Esophagus squamous epithelium (tissue), 4 donors: ENCODE measurements around the gene IL31RA.

Experiments used
- CTCF ChIP-seq, 6 experiments: fragments of 450-650 bp in 4 of 6; fragments of 200-600 bp in 2 of 6; sonication (generic) in 2 of 6; IDR thresholded peaks; one replicate each; pipeline ENCODE4 v1.5.1; 2016 to 2019; ENCODE audit warnings: antibody characterized with exemption in 6 of 6, mild to moderate bottlenecking in 4 of 6, moderate library complexity in 4 of 6
- POLR2A ChIP-seq, 4 donors: fragments of 450-650 bp; IDR thresholded peaks; one replicate each; pipeline ENCODE4 v1.6.1; 2017; ENCODE audit warnings: antibody characterized with exemption in 4 of 4, mild to moderate bottlenecking in 4 of 4, moderate library complexity in 3 of 4

DNA sequence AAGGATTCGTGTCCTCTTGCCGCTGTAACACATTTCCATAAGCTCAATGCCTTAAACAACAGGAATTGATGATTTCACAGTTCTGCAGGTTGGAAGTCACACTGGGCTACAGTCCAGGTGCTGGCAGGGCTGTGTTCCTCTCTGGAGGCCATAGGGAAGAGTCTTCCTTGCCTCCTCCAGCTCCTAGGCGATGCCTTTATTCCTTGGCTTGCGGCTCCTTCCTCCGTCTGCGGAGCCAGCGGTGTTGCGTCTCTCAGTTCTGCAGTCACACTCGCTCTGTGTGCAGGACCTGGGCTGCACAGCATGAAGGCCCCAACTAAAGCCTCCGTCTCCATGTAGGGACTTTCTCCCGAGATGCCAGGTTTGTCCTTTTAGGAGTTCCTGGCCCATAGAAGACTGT, 73.6 kb downstream of the IL31RA start:
- TF ChIP-seq CTCF (IDR thresholded peaks at IDR 0.05) (no peak), POLR2A (IDR thresholded peaks at IDR 0.05) (no peak)
